NCI-H2196 (cell line): ENCODE measurements around the gene PCDHGB3.
"Not testable (repeated sequence)": the region's sequence is repeated elsewhere in the genome, so short reads cannot be mapped to it uniquely, and the experiment has no call there.

Experiments
- DNase-seq: peaks from one replicate; lab custom pipeline; 2025; ENCODE audit not compliant: unreplicated experiment; lab: John Stamatoyannopoulos, UW

The PCDHGB3 gene

GRCh38 chr5:141417494-141418172 is 47.6 kb downstream of the PCDHGB3 start, which contains the start of gene PCDHGB7:
PCDHGB7 (plus strand) TSS chr5:141417677; CDS start chr5:141417860, 183 bp downstream.
- not testable (repeated sequence) for DNase-seq

- no peak for DNase-seq
Measured at GRCh38 chr5:141419074-141419880, 49.2 kb downstream of the PCDHGB3 start.

GRCh38 chr5:141420855-141421488 is 50.9 kb downstream of the PCDHGB3 start, which contains the start of gene PCDHGA11:
PCDHGA11 (plus strand) TSS chr5:141421051; CDS start chr5:141421228, 177 bp downstream.
- no peak for DNase-seq

- DNase-seq: no peak
Measured at GRCh38 chr5:141421489-141421855, 51.4 kb downstream of the PCDHGB3 start.
